NB4 (cell line): ENCODE measurements around the gene ARAP3.

Experiments
- CTCF ChIP-seq: IDR thresholded peaks from one replicate; pipeline ENCODE4 v1.5.1; 2012; ENCODE audit warnings: low read depth, low read length
- POLR2A ChIP-seq: IDR thresholded peaks from 2 replicates; pipeline ENCODE4 v1.6.1; 2011; ENCODE audit warnings: mild to moderate bottlenecking; ENCODE audit not compliant: insufficient read length; ENCODE audit errors: extremely low read depth

GRCh38 chr5:141656396-141656795, 25.6 kb downstream of the ARAP3 start:
- TF ChIP-seq CTCF, result no peak
- no peak for TF ChIP-seq POLR2A
